CD14-positive monocyte (primary cell): ENCODE data around the gene IST1. TPM values are rescaled to one million over a fixed set of nuclear protein-coding genes. Genes with fewer than 3 reads are reported as not detected.

ENCODE experiments used
- DNase-seq, 3 donors: peaks; one replicate each; pipeline ENCODE4 v3.0.0-alpha.2; 2011 to 2022
- H2AFZ ChIP-seq: 2 replicates; pipeline ENCODE4 v1.6.0; 2012; ENCODE audit warnings: mild to moderate bottlenecking, low read depth, low read length, inconsistent platforms; ENCODE audit not compliant: insufficient read depth, poor library complexity, severe bottlenecking
- H3K27ac ChIP-seq, 2 donors: 1 replicate in 1 of 2; 2 replicates in 1 of 2; pipeline ENCODE4 v1.5.1; 2012 to 2013; ENCODE audit warnings: low read length in 2 of 2, control low read depth in 1 of 2, inconsistent platforms in 1 of 2, low read depth in 1 of 2, mild to moderate bottlenecking in 1 of 2
- H3K27me3 ChIP-seq, 2 donors: one replicate each; pipeline versions ENCODE4 v1.6.0 to v1.6.1; 2011 to 2013; ENCODE audit warnings: low read length in 2 of 2; ENCODE audit not compliant: control insufficient read depth in 2 of 2, insufficient read depth in 2 of 2
- H3K36me3 ChIP-seq, 2 donors: replicated peaks in 1 of 2; 1 replicate in 1 of 2; 2 replicates in 1 of 2; pipeline versions ENCODE4 v1.5.1 to v1.6.1; 2012 to 2013; ENCODE audit warnings: low read length in 2 of 2, control low read depth in 1 of 2, inconsistent platforms in 1 of 2, mild to moderate bottlenecking in 1 of 2; ENCODE audit not compliant: insufficient read depth in 2 of 2, control insufficient read depth in 1 of 2
- H3K4me1 ChIP-seq, 2 donors: 1 replicate in 1 of 2; 2 replicates in 1 of 2; pipeline versions ENCODE4 v1.5.1 to v1.6.1; 2012 to 2013; ENCODE audit warnings: low read length in 2 of 2, control low read depth in 1 of 2, inconsistent platforms in 1 of 2, mild to moderate bottlenecking in 1 of 2, moderate library complexity in 1 of 2; ENCODE audit not compliant: insufficient read depth in 2 of 2, control insufficient read depth in 1 of 2
- H3K4me2 ChIP-seq: replicated peaks from 2 replicates; pipeline ENCODE3; 2012; ENCODE audit warnings: low read length, moderate library complexity, mild to moderate bottlenecking; ENCODE audit not compliant: poor library complexity, severe bottlenecking; ENCODE audit errors: extremely low read depth
- H3K4me3 ChIP-seq, 3 experiments: fragments of 200-600 bp in 1 of 3; sonication (generic) in 1 of 3; replicated peaks in 1 of 3; 1 replicate in 2 of 3; 2 replicates in 1 of 3; pipeline ENCODE4 v1.5.1; 2011 to 2013; ENCODE audit warnings: low read length in 3 of 3, mild to moderate bottlenecking in 3 of 3, control low read depth in 2 of 3, low read depth in 2 of 3, inconsistent platforms in 1 of 3, moderate library complexity in 1 of 3
- H3K79me2 ChIP-seq: 2 replicates; pipeline ENCODE4 v1.6.0; 2012; ENCODE audit warnings: mild to moderate bottlenecking, control low read depth, inconsistent platforms, low read length, moderate library complexity; ENCODE audit not compliant: insufficient read depth
- H3K9ac ChIP-seq: 2 replicates; pipeline ENCODE4 v1.6.0; 2017; ENCODE audit warnings: low read length, mild to moderate bottlenecking; ENCODE audit not compliant: insufficient read depth, poor library complexity, severe bottlenecking
- H3K9me3 ChIP-seq, 2 donors: replicated peaks in 1 of 2; 1 replicate in 1 of 2; 2 replicates in 1 of 2; pipeline versions ENCODE4 v1.5.1 to v1.6.1; 2012 to 2013; ENCODE audit warnings: low read length in 2 of 2, control low read depth in 1 of 2; ENCODE audit not compliant: control insufficient read depth in 1 of 2, insufficient read depth in 1 of 2
- H4K20me1 ChIP-seq: 2 replicates; pipeline ENCODE4 v1.6.0; 2012; ENCODE audit warnings: mild to moderate bottlenecking, low read length, control low read depth, moderate library complexity; ENCODE audit not compliant: insufficient read depth
- H3K27ac Mint-ChIP-seq, 7 donors: one replicate each; pipeline ENCODE4 v1.8.0; 2020; ENCODE audit warnings: mild to moderate bottlenecking in 7 of 7, mixed read lengths in 7 of 7, moderate library complexity in 6 of 7, inconsistent platforms in 2 of 7
- H3K27me3 Mint-ChIP-seq, 3 donors: one replicate each; pipeline ENCODE4 v1.8.0; 2021 to 2022; ENCODE audit warnings: low read depth in 3 of 3, mild to moderate bottlenecking in 3 of 3, mixed read lengths in 3 of 3, moderate library complexity in 3 of 3, inconsistent platforms in 1 of 3
- H3K36me3 Mint-ChIP-seq, 2 donors: one replicate each; pipeline ENCODE4 v1.8.0; 2020; ENCODE audit warnings: mixed read lengths in 2 of 2, inconsistent platforms in 1 of 2, mild to moderate bottlenecking in 1 of 2
- H3K4me1 Mint-ChIP-seq: one replicate; pipeline ENCODE4 v1.8.0; 2020; ENCODE audit warnings: mild to moderate bottlenecking, mixed read lengths
- H3K4me3 Mint-ChIP-seq, 2 donors: one replicate each; pipeline ENCODE4 v1.8.0; 2020; ENCODE audit warnings: mild to moderate bottlenecking in 2 of 2, mixed read lengths in 2 of 2, moderate library complexity in 1 of 2
- H3K9me3 Mint-ChIP-seq, 7 donors: one replicate each; pipeline ENCODE4 v1.8.0; 2020 to 2022; ENCODE audit warnings: mixed read lengths in 7 of 7, mild to moderate bottlenecking in 6 of 7, moderate library complexity in 6 of 7, inconsistent platforms in 2 of 7
- CTCF ChIP-seq: fragments of 200-600 bp; IDR thresholded peaks from one replicate; pipeline ENCODE4 v1.8.0; 2022; ENCODE audit warnings: antibody characterized with exemption, mild to moderate bottlenecking
- WGBS: methylation state at CpG from one replicate; pipeline ENCODE4 v1.1.5; 2013; ENCODE audit warnings: missing lambda C conversion rate; ENCODE audit not compliant: insufficient coverage; 5-methylcytosine and 5-hydroxymethylcytosine counted together
- intact Hi-C, 2 donors: fragments of 100-400 bp; cut with micrococcal nuclease; formaldehyde crosslinking; loops; one replicate each; pipeline versions ENCODE4 v1.15.0 to v1.15.1; 2023
- polyA plus RNA-seq, 3 donors: library from polyadenylated mRNA; depleted of rRNA in 1 of 3; unstranded in 2 of 3; stranded (reverse) in 1 of 3; fragments of 300-500 nt in 2 of 3; fragments of >200 nt in 1 of 3; fragmentation: Illumina TruSeq in 2 of 3; gene quantifications; 1 replicate in 2 of 3; 2 replicates in 1 of 3; pipeline ENCODE4 v1.2.3, GENCODE V29; 2012 to 2021

Gene IST1
- polyA plus RNA-seq, 3 donors: 81.3 to 233 (median 102) TPM

- Histone ChIP-seq H4K20me1 (no peaks in the 10 kb centered on the region), H2AFZ (no peak overlapping the region), H3K79me2 (no peaks in the 10 kb centered on the region), H3K4me1 (no peaks in the 10 kb centered on the region), H3K4me3 (no peak overlapping the region), H3K9me3 (no peaks in the 10 kb centered on the region), H3K9ac (no peak overlapping the region), H3K27me3 (no peaks in the 10 kb centered on the region), H3K36me3 (no peaks in the 10 kb centered on the region), H3K27ac (no peak overlapping the region), H3K4me2 (no peak overlapping the region)
- Mint-ChIP-seq H3K9me3 (peaks cover 0 to 1% (median 0%) of the 10 kb centered on the region in 7 donors), H3K27me3 (peaks cover 0 to 3% (median 0%) of the 10 kb centered on the region in 3 donors), H3K27ac (no peak overlapping the region), H3K36me3 (no peaks in the 10 kb centered on the region), H3K4me1 (peaks cover 4% of the 10 kb centered on the region), H3K4me3 (no peak overlapping the region)
- WGBS: no CpG with 5 or more reads among the region's 9 CpGs
- TF ChIP-seq CTCF: no peak
- DNase-seq: no peak
- intact Hi-C loops: no loop called here
Measured at GRCh38 chr16:71963125-71963875, 68.0 kb downstream of the IST1 start.

- Histone ChIP-seq H3K27me3 (no peaks in the 10 kb centered on the region), H3K4me2 (no peak overlapping the region), H3K4me3 (no peak overlapping the region), H3K27ac (no peak overlapping the region), H3K9ac (no peak overlapping the region), H4K20me1 (no peaks in the 10 kb centered on the region), H3K36me3 (no peaks in the 10 kb centered on the region), H3K4me1 (no peaks in the 10 kb centered on the region), H3K79me2 (no peaks in the 10 kb centered on the region), H3K9me3 (no peaks in the 10 kb centered on the region), H2AFZ (no peak overlapping the region)
- Mint-ChIP-seq H3K27me3 (peaks cover 0 to 3% (median 0%) of the 10 kb centered on the region in 3 donors), H3K27ac (peak overlapping the region in 1 of 7 donors; percentile 11), H3K9me3 (peaks cover 0 to 4% (median 0%) of the 10 kb centered on the region in 7 donors), H3K4me3 (no peak overlapping the region), H3K4me1 (peaks cover 1% of the 10 kb centered on the region), H3K36me3 (no peaks in the 10 kb centered on the region)
- no peak for DNase-seq
- no peak for TF ChIP-seq CTCF
- intact Hi-C loops: no loop called here
- WGBS: no CpG with 5 or more reads among the region's 4 CpGs
Measured at GRCh38 chr16:71965223-71965622, 69.9 kb downstream of the IST1 start.
